WTC11 (cell line): ENCODE results near the gene LIPT1. TPM values are rescaled to one million over a fixed set of nuclear protein-coding genes. Genes with fewer than 3 reads are reported as not detected.

ENCODE experiments used
- ATAC-seq: fragments of 200-7000 bp; cut with Tn5 transposase; 2 replicates; pipeline ENCODE4 v1.10.0; 2021; ENCODE audit warnings: mild to moderate bottlenecking, moderate library complexity
- CTCF ChIA-PET: fragments of 300-600 bp; sonication (Branson Sonifier 250); formaldehyde crosslinking; loops from one replicate; lab custom pipeline; 2021; ENCODE audit warnings: antibody characterized with exemption; lab: Charles Lee
- POLR2A ChIA-PET: fragments of 350-600 bp; sonication (Branson Sonifier 250); formaldehyde crosslinking; loops from one replicate; lab custom pipeline; 2021; ENCODE audit warnings: antibody characterized with exemption; lab: Charles Lee
- DNase-seq: peaks from one replicate; pipeline ENCODE4 v3.0.0; 2021; ENCODE audit warnings: low spot score
- H3K27ac Mint-ChIP-seq: 2 replicates; pipeline ENCODE4 v1.8.0; 2021; ENCODE audit warnings: mixed read lengths
- H3K27me3 Mint-ChIP-seq: 2 replicates; pipeline ENCODE4 v1.8.0; 2021; ENCODE audit warnings: low read depth, mild to moderate bottlenecking, moderate library complexity, mixed read lengths
- H3K36me3 Mint-ChIP-seq: 2 replicates; pipeline ENCODE4 v1.8.0; 2021; ENCODE audit warnings: mixed read lengths
- H3K4me1 Mint-ChIP-seq: 2 replicates; pipeline ENCODE4 v1.8.0; 2022; ENCODE audit warnings: mixed read lengths
- H3K4me3 Mint-ChIP-seq: 2 replicates; pipeline ENCODE4 v1.8.0; 2021; ENCODE audit warnings: mild to moderate bottlenecking, moderate library complexity, mixed read lengths
- H3K9me3 Mint-ChIP-seq: 2 replicates; pipeline ENCODE4 v1.8.0; 2021; ENCODE audit warnings: mixed read lengths
- EMX1 ChIP-seq: fragments of 250-450 bp; sonication (Bioruptor Pico); IDR thresholded peaks from 2 replicates; pipeline ENCODE4 v1.8.0; 2021; ENCODE audit warnings: mild to moderate bottlenecking
- FOXJ3 ChIP-seq: sonication (generic); formaldehyde crosslinking; IDR thresholded peaks from 2 replicates; pipeline ENCODE4 v1.9.0; 2021; ENCODE audit warnings: missing genetic modification reagents, mild to moderate bottlenecking, borderline replicate concordance
- GABPB1 ChIP-seq: sonication (generic); formaldehyde crosslinking; IDR thresholded peaks from 2 replicates; pipeline ENCODE4 v1.8.1; 2023; ENCODE audit warnings: mild to moderate bottlenecking, missing genetic modification reagents
- HMGA2 ChIP-seq: fragments of 250-450 bp; sonication (Bioruptor Pico); IDR thresholded peaks from 2 replicates; pipeline ENCODE4 v1.4.0; 2021; ENCODE audit warnings: mild to moderate bottlenecking, moderate library complexity
- NFYB ChIP-seq: sonication (generic); formaldehyde crosslinking; conservative IDR thresholded peaks from 2 replicates; pipeline ENCODE4 v1.8.0; 2022; ENCODE audit warnings: low read depth, missing genetic modification reagents
- NR1H2 ChIP-seq: sonication (generic); formaldehyde crosslinking; IDR thresholded peaks from 2 replicates; pipeline ENCODE4 v1.9.0; 2021; ENCODE audit warnings: mild to moderate bottlenecking, moderate library complexity, missing genetic modification reagents
- NR2C2 ChIP-seq: sonication (generic); formaldehyde crosslinking; IDR thresholded peaks from 2 replicates; pipeline ENCODE4 v1.8.0; 2022; ENCODE audit warnings: mild to moderate bottlenecking, missing genetic modification reagents
- OVOL2 ChIP-seq: fragments of 250-450 bp; sonication (Bioruptor Pico); IDR thresholded peaks from 2 replicates; pipeline ENCODE4 v1.9.0; 2021; ENCODE audit warnings: mild to moderate bottlenecking, borderline replicate concordance
- TP53 ChIP-seq: sonication (generic); formaldehyde crosslinking; IDR thresholded peaks from 2 replicates; pipeline ENCODE4 v1.8.1; 2023; ENCODE audit warnings: mild to moderate bottlenecking, missing genetic modification reagents
- ZBTB21 ChIP-seq: sonication (generic); formaldehyde crosslinking; IDR thresholded peaks from 2 replicates; pipeline ENCODE4 v1.8.1; 2023; ENCODE audit warnings: mild to moderate bottlenecking, missing genetic modification reagents, borderline replicate concordance
- ZNF317 ChIP-seq: sonication (generic); formaldehyde crosslinking; IDR thresholded peaks from 2 replicates; pipeline ENCODE4 v1.8.1; 2023; ENCODE audit warnings: low read depth, mild to moderate bottlenecking, moderate library complexity, missing genetic modification reagents, borderline replicate concordance
- ZNF425 ChIP-seq: fragments of 250-450 bp; sonication (Bioruptor Pico); conservative IDR thresholded peaks from 2 replicates; pipeline ENCODE4 v1.9.0; 2021; ENCODE audit warnings: mild to moderate bottlenecking
- total RNA-seq: library from RNA; stranded (reverse); gene quantifications from 3 replicates; pipeline ENCODE4 v1.2.3, GENCODE V29; 2021
- TF ChIP-seq, protein P1 (sequence below): sonication (generic); formaldehyde crosslinking; conservative IDR thresholded peaks from 2 replicates; pipeline ENCODE4 v1.8.1; 2023; ENCODE audit warnings: mild to moderate bottlenecking, low read depth, missing genetic modification reagents, moderate library complexity
- TF ChIP-seq, protein P2 (sequence below): sonication (generic); formaldehyde crosslinking; IDR thresholded peaks from 2 replicates; pipeline ENCODE4 v1.8.0; 2022; ENCODE audit warnings: mild to moderate bottlenecking, missing genetic modification reagents
- TF ChIP-seq, protein P3 (sequence below): sonication (generic); formaldehyde crosslinking; IDR thresholded peaks from 2 replicates; pipeline ENCODE4 v1.8.1; 2022; ENCODE audit warnings: low read depth, missing genetic modification reagents, borderline replicate concordance
- TF ChIP-seq, protein P4 (sequence below): sonication (generic); formaldehyde crosslinking; IDR thresholded peaks from 2 replicates; pipeline ENCODE4 v1.8.0; 2023; ENCODE audit warnings: mild to moderate bottlenecking, missing genetic modification reagents
- TF ChIP-seq, protein P5 (sequence below): sonication (generic); formaldehyde crosslinking; conservative IDR thresholded peaks from 2 replicates; pipeline ENCODE4 v1.8.1; 2022; ENCODE audit warnings: mild to moderate bottlenecking, missing genetic modification reagents
- TF ChIP-seq, protein P6 (sequence below): sonication (generic); formaldehyde crosslinking; IDR thresholded peaks from 2 replicates; pipeline ENCODE4 v1.8.0; 2022; ENCODE audit warnings: missing genetic modification reagents

Gene LIPT1
- total RNA-seq, 1 experiment from 2014 or later = 9.7 TPM

DNA sequence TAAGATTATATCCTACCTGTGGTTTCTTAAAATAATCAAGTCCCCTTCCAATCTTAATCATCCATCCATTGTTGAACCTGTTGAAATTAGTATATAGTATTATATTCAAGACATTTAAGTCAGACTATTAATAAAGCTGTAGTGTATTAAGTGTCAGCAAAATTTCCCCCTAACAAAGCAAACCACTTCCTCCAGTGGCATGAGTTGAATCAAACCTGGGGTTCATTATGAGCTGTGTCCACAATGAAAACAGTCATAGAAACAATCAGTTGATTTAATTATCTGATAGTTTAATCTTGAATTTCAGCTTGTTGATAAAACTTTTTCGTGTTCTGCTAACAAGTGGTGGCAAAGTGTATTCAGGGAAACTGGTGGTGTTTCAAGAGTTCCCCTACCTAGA lies 14.8 kb downstream of the LIPT1 start:
- H3K27ac Mint-ChIP-seq = no peak overlapping the region
- POLR2A ChIA-PET = no interaction called here

More for the DNA sequence above, 14.8 kb downstream of the LIPT1 start:
- TF ChIP-seq OVOL2 (no peak), NR2C2 (CRISPR knock-in tag) (no peak), NR1H2 (CRISPR knock-in tag) (no peak), ZNF317 (CRISPR knock-in tag) (no peak), ZBTB21 (CRISPR knock-in tag) (no peak), NFYB (CRISPR knock-in tag) (no peak), HMGA2 (CRISPR knock-in tag) (no peak), EMX1 (CRISPR knock-in tag) (no peak), TP53 (no peak), FOXJ3 (CRISPR knock-in tag) (no peak), GABPB1 (CRISPR knock-in tag) (no peak), ZNF425 (CRISPR knock-in tag) (no peak)
- TF ChIP-seq, protein P1, sequence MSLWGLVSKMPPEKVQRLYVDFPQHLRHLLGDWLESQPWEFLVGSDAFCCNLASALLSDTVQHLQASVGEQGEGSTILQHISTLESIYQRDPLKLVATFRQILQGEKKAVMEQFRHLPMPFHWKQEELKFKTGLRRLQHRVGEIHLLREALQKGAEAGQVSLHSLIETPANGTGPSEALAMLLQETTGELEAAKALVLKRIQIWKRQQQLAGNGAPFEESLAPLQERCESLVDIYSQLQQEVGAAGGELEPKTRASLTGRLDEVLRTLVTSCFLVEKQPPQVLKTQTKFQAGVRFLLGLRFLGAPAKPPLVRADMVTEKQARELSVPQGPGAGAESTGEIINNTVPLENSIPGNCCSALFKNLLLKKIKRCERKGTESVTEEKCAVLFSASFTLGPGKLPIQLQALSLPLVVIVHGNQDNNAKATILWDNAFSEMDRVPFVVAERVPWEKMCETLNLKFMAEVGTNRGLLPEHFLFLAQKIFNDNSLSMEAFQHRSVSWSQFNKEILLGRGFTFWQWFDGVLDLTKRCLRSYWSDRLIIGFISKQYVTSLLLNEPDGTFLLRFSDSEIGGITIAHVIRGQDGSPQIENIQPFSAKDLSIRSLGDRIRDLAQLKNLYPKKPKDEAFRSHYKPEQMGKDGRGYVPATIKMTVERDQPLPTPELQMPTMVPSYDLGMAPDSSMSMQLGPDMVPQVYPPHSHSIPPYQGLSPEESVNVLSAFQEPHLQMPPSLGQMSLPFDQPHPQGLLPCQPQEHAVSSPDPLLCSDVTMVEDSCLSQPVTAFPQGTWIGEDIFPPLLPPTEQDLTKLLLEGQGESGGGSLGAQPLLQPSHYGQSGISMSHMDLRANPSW (CRISPR knock-in tag) = no peak
- TF ChIP-seq, protein P2, sequence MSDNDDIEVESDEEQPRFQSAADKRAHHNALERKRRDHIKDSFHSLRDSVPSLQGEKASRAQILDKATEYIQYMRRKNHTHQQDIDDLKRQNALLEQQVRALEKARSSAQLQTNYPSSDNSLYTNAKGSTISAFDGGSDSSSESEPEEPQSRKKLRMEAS = no peak
- TF ChIP-seq, protein P3, sequence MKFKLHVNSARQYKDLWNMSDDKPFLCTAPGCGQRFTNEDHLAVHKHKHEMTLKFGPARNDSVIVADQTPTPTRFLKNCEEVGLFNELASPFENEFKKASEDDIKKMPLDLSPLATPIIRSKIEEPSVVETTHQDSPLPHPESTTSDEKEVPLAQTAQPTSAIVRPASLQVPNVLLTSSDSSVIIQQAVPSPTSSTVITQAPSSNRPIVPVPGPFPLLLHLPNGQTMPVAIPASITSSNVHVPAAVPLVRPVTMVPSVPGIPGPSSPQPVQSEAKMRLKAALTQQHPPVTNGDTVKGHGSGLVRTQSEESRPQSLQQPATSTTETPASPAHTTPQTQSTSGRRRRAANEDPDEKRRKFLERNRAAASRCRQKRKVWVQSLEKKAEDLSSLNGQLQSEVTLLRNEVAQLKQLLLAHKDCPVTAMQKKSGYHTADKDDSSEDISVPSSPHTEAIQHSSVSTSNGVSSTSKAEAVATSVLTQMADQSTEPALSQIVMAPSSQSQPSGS = no peak
- TF ChIP-seq, protein P4, sequence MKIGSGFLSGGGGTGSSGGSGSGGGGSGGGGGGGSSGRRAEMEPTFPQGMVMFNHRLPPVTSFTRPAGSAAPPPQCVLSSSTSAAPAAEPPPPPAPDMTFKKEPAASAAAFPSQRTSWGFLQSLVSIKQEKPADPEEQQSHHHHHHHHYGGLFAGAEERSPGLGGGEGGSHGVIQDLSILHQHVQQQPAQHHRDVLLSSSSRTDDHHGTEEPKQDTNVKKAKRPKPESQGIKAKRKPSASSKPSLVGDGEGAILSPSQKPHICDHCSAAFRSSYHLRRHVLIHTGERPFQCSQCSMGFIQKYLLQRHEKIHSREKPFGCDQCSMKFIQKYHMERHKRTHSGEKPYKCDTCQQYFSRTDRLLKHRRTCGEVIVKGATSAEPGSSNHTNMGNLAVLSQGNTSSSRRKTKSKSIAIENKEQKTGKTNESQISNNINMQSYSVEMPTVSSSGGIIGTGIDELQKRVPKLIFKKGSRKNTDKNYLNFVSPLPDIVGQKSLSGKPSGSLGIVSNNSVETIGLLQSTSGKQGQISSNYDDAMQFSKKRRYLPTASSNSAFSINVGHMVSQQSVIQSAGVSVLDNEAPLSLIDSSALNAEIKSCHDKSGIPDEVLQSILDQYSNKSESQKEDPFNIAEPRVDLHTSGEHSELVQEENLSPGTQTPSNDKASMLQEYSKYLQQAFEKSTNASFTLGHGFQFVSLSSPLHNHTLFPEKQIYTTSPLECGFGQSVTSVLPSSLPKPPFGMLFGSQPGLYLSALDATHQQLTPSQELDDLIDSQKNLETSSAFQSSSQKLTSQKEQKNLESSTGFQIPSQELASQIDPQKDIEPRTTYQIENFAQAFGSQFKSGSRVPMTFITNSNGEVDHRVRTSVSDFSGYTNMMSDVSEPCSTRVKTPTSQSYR (CRISPR knock-in tag) = no peak
- TF ChIP-seq, protein P5, sequence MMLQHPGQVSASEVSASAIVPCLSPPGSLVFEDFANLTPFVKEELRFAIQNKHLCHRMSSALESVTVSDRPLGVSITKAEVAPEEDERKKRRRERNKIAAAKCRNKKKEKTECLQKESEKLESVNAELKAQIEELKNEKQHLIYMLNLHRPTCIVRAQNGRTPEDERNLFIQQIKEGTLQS (CRISPR knock-in tag) = no peak
- TF ChIP-seq, protein P6, sequence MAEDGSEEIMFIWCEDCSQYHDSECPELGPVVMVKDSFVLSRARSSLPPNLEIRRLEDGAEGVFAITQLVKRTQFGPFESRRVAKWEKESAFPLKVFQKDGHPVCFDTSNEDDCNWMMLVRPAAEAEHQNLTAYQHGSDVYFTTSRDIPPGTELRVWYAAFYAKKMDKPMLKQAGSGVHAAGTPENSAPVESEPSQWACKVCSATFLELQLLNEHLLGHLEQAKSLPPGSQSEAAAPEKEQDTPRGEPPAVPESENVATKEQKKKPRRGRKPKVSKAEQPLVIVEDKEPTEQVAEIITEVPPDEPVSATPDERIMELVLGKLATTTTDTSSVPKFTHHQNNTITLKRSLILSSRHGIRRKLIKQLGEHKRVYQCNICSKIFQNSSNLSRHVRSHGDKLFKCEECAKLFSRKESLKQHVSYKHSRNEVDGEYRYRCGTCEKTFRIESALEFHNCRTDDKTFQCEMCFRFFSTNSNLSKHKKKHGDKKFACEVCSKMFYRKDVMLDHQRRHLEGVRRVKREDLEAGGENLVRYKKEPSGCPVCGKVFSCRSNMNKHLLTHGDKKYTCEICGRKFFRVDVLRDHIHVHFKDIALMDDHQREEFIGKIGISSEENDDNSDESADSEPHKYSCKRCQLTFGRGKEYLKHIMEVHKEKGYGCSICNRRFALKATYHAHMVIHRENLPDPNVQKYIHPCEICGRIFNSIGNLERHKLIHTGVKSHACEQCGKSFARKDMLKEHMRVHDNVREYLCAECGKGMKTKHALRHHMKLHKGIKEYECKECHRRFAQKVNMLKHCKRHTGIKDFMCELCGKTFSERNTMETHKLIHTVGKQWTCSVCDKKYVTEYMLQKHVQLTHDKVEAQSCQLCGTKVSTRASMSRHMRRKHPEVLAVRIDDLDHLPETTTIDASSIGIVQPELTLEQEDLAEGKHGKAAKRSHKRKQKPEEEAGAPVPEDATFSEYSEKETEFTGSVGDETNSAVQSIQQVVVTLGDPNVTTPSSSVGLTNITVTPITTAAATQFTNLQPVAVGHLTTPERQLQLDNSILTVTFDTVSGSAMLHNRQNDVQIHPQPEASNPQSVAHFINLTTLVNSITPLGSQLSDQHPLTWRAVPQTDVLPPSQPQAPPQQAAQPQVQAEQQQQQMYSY (CRISPR knock-in tag) = no peak
- TF ChIP-seq, all 79 proteins: peak for 0
- Mint-ChIP-seq H3K27me3 (no peaks in the 10 kb centered on the region), H3K9me3 (no peaks in the 10 kb centered on the region), H3K4me1 (no peaks in the 10 kb centered on the region), H3K4me3 (no peak overlapping the region), H3K36me3 (peaks cover 23% of the 10 kb centered on the region)
- ATAC-seq (no peak), DNase-seq (no peak)
- CTCF ChIA-PET = no interaction called here
